Brain pericyte (primary cell): ENCODE data around the gene GTF2H2C_2.
"Not testable (repeated sequence)": the region's sequence is repeated elsewhere in the genome, so short reads cannot be mapped to it uniquely, and the experiment has no call there.

ENCODE experiments used
- DNase-seq: peaks from one replicate; pipeline ENCODE4 v3.0.0-alpha.2; 2012; ENCODE audit warnings: low read depth, low spot score

GTF2H2C_2 gene

GRCh38 chr5:70415117-70415516 is at the start of gene GTF2H2C_2:
TSS of gene GTF2H2C_2 (plus strand) at chr5:70415368.
- not testable (repeated sequence) for DNase-seq

- DNase-seq = not testable (repeated sequence)
These were observed 14.0 kb upstream of the GTF2H2C_2 start for GRCh38 chr5:70400984-70401686.

GRCh38 chr5:70421322-70421721 is 6.2 kb downstream of the GTF2H2C_2 start:
- DNase-seq = not testable (repeated sequence)

GRCh38 chr5:70423215-70423614 is 8.0 kb downstream of the GTF2H2C_2 start:
- DNase-seq = not testable (repeated sequence)

- DNase-seq = not testable (repeated sequence)
These were observed 23.4 kb downstream of the GTF2H2C_2 start for GRCh38 chr5:70438518-70438917.

- not testable (repeated sequence) for DNase-seq
These were observed 34.4 kb downstream of the GTF2H2C_2 start for GRCh38 chr5:70449565-70449964.

- not testable (repeated sequence) for DNase-seq
These were observed 36.2 kb downstream of the GTF2H2C_2 start for GRCh38 chr5:70451249-70451984.

- not testable (repeated sequence) for DNase-seq
These were observed 41.9 kb downstream of the GTF2H2C_2 start for GRCh38 chr5:70457093-70457492.

GRCh38 chr5:70459188-70459587 is 44.0 kb downstream of the GTF2H2C_2 start:
- not testable (repeated sequence) for DNase-seq

- DNase-seq = not testable (repeated sequence)
These were observed 46.8 kb downstream of the GTF2H2C_2 start for GRCh38 chr5:70461984-70462383.

GRCh38 chr5:70464019-70464637 is 49.0 kb downstream of the GTF2H2C_2 start:
- DNase-seq = not testable (repeated sequence)

GRCh38 chr5:70469926-70470509 is 54.9 kb downstream of the GTF2H2C_2 start:
- not testable (repeated sequence) for DNase-seq
